Breast epithelium (tissue), 3 donors: ENCODE results near the gene DDIT3.

Experiments
- CTCF ChIP-seq, 3 donors: fragments of 450-650 bp; IDR thresholded peaks; one replicate each; pipeline ENCODE4 v1.5.1; 2016 to 2017; ENCODE audit warnings: antibody characterized with exemption in 3 of 3, mild to moderate bottlenecking in 3 of 3, moderate library complexity in 3 of 3
- POLR2A ChIP-seq: fragments of 450-650 bp; IDR thresholded peaks from one replicate; pipeline ENCODE4 v1.6.1; 2016; ENCODE audit warnings: antibody characterized with exemption, mild to moderate bottlenecking, moderate library complexity
- POLR2AphosphoS5 ChIP-seq, 3 donors: sonication (generic); formaldehyde crosslinking; IDR thresholded peaks; one replicate each; pipeline ENCODE4 v1.6.1; 2017; ENCODE audit warnings: antibody characterized with exemption in 3 of 3

- TF ChIP-seq CTCF (IDR thresholded peaks at IDR 0.05) (no peak), POLR2A (no peak), POLR2AphosphoS5 (IDR thresholded peaks at IDR 0.05) (no peak)
Observed at GRCh38 chr12:57569858-57570257, 49.5 kb upstream of the DDIT3 start.
